ENCODE results near the gene RGSL1.

RGSL1 gene

GRCh38 chr1:182608845-182609610 lies 159.1 kb downstream of the RGSL1 start:
- Histone ChIP-seq H3K4me2 (ENCODE audit: low read depth, low read length, poor library complexity, severe bottlenecking) (no peak overlapping the region), H3K36me3 (ENCODE audit: low read length) (no peaks in the 10 kb centered on the region), H3K79me2 (ENCODE audit: insufficient read depth, low read length) (peaks cover 1% of the 10 kb centered on the region), H3K9me2 (replicated peaks; ENCODE audit: insufficient read depth, low read length) (no peaks in the 10 kb centered on the region), H3K9me3 (ENCODE audit: insufficient read depth, low read length) (no peaks in the 10 kb centered on the region), H2AFZ (ENCODE audit: low read depth, low read length, severe bottlenecking) (no peak overlapping the region), H3K27me3 (ENCODE audit: low read length) (no peaks in the 10 kb centered on the region), H3K4me3 (ENCODE audit: insufficient read depth, low read length, poor library complexity, severe bottlenecking) (no peak overlapping the region), H3F3A (ENCODE audit: insufficient read depth) (no peaks in the 10 kb centered on the region; the same call in 1 of the 2 replicates), H3K9ac (ENCODE audit: low read length) (no peak overlapping the region), H4K20me1 (ENCODE audit: low read depth, low read length) (no peaks in the 10 kb centered on the region), H3K27ac (ENCODE audit: low read depth, low read length) (no peak overlapping the region)
- TF ChIP-seq CTCF (IDR thresholded peaks at IDR 0.05; ENCODE audit: insufficient read depth, low read length, poor library complexity, severe bottlenecking) (no peak), EZH2phosphoT487 (conservative IDR thresholded peaks at IDR 0.05; ENCODE audit: low read length) (no peak)
